Measurements from ENCODE around the gene ANKS1A. TPM values are rescaled to one million over a fixed set of nuclear protein-coding genes. Genes with fewer than 3 reads are reported as not detected.

ANKS1A gene
- total and polyA plus RNA-seq, 2 of the 4 experiments (the other 2 are of a cell fraction), result 7.2 to 7.5 TPM

DNA sequence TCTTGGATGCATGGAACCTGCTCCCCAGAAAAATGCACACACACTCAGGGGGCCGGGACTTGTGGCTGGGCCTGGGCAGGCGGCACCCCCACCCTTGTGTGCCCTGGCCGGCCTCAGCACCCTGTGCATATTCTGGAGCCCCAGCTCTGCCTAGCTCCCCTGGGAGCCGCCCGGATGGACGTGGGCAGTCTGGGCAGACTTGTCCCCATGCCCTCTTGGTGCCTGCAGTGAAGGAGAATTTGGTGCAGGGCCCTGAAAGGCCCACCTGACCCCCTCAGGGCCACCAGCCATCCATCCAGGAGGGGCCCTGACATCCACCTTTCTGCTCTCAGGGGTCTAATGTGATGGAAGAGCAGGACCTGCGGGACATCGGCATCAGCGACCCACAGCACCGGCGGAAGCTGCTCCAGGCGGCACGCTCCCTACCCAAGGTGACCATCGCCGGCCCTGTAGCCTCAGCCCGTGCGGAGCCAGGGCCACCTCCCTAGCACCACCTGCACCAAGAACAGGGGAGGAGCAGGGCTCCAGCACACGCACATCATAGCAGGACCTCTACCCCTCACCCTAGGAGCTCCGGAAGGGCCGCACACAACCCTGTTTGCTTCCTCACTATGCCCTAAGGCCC is 189.3 kb downstream of the ANKS1A start:
- intact Hi-C loops (cut with micrococcal nuclease), result no loop called here
- H3K18ac ChIP-seq (ENCODE audit: low read depth, low read length), result no peak overlapping the region
- in situ Hi-C loops (cut with MboI; ENCODE audit: low sequenced_read_pairs), result no loop called here
- ChIA-PET POLR2A (ENCODE audit: unreplicated experiment) (no interaction called here), CTCF (no interaction called here)
- no peak overlapping the region for H2AK9ac ChIP-seq (replicated peaks; ENCODE audit: low read depth, low read length, poor library complexity)
- no peak overlapping the region for H3K27ac ChIP-seq (ENCODE audit: insufficient read depth, low read length)
- no peaks in the 10 kb centered on the region for H3K79me1 ChIP-seq (ENCODE audit: low read depth in 1 of 2, low read length in 2 of 2)
- H3K9me3 ChIP-seq (ENCODE audit: control insufficient read depth, insufficient read depth, low read length), result no peaks in the 10 kb centered on the region
- peaks cover 24% of the 10 kb centered on the region; the same call in 1 of the 2 replicates for H3K36me3 ChIP-seq (ENCODE audit: control insufficient read depth, insufficient read depth, low read length)
- TF ChIP-seq RFX5 (IDR thresholded peaks at IDR 0.05; ENCODE audit: low read depth, low read length) (no peak), MXI1 (IDR thresholded peaks at IDR 0.05; ENCODE audit: borderline replicate concordance, low read depth, low read length) (no peak), NFE2L2 (IDR thresholded peaks at IDR 0.05; ENCODE audit: low read depth, low read length) (no peak), MAFK (IDR thresholded peaks at IDR 0.05; ENCODE audit: low read depth, low read length) (no peak), BHLHE40 (IDR thresholded peaks at IDR 0.05; ENCODE audit: low read depth, low read length) (no peak), RAD21 (IDR thresholded peaks at IDR 0.05; ENCODE audit: low read length) (no peak), SMC3 (IDR thresholded peaks at IDR 0.05; ENCODE audit: low read depth, low read length) (no peak), POLR2A (IDR thresholded peaks at IDR 0.05; ENCODE audit: low read depth, low read length) (no peak), MAZ (IDR thresholded peaks at IDR 0.05; ENCODE audit: borderline replicate concordance, low read depth, low read length) (no peak), RCOR1 (IDR thresholded peaks at IDR 0.05; ENCODE audit: insufficient replicate concordance, low read length) (no peak)
- TF ChIP-seq, protein P1, sequence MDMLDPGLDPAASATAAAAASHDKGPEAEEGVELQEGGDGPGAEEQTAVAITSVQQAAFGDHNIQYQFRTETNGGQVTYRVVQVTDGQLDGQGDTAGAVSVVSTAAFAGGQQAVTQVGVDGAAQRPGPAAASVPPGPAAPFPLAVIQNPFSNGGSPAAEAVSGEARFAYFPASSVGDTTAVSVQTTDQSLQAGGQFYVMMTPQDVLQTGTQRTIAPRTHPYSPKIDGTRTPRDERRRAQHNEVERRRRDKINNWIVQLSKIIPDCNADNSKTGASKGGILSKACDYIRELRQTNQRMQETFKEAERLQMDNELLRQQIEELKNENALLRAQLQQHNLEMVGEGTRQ (IDR thresholded peaks at IDR 0.05; ENCODE audit: low read depth, low read length), result no peak
- TF ChIP-seq, protein P2, sequence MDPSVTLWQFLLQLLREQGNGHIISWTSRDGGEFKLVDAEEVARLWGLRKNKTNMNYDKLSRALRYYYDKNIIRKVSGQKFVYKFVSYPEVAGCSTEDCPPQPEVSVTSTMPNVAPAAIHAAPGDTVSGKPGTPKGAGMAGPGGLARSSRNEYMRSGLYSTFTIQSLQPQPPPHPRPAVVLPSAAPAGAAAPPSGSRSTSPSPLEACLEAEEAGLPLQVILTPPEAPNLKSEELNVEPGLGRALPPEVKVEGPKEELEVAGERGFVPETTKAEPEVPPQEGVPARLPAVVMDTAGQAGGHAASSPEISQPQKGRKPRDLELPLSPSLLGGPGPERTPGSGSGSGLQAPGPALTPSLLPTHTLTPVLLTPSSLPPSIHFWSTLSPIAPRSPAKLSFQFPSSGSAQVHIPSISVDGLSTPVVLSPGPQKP (IDR thresholded peaks at IDR 0.05; ENCODE audit: borderline replicate concordance, low read depth, low read length), result no peak
- H2BK5ac ChIP-seq (ENCODE audit: low read depth, low read length, poor library complexity, severe bottlenecking), result no peak overlapping the region
- H3K14ac ChIP-seq (replicated peaks; ENCODE audit: low read depth, low read length), result no peak overlapping the region
- no peaks in the 10 kb centered on the region for H3K9me1 ChIP-seq (ENCODE audit: insufficient read depth, low read length)
- H2AK5ac ChIP-seq (ENCODE audit: low read depth, low read length), result no peak overlapping the region
- H3K4ac ChIP-seq (ENCODE audit: low read depth, low read length), result no peak overlapping the region
- ATAC-seq (ENCODE audit: low read depth) (no peak), DNase-seq (no peak)
- no peak overlapping the region for H4K5ac ChIP-seq (ENCODE audit: low read depth, low read length)
- H4K8ac ChIP-seq (ENCODE audit: low read depth in 2 of 2, low read length in 2 of 2), result no peak overlapping the region
- no peak overlapping the region for H3K4me2 ChIP-seq (ENCODE audit: low read depth, low read length)
- no peak overlapping the region for H3K23ac ChIP-seq (ENCODE audit: low read depth, low read length)
- H3K9ac ChIP-seq (ENCODE audit: low read depth, low read length), result no peak overlapping the region
- no peaks in the 10 kb centered on the region for H3K27me3 ChIP-seq (ENCODE audit: control insufficient read depth, insufficient read depth, low read length)
- H2BK20ac ChIP-seq (ENCODE audit: low read depth, low read length), result no peak overlapping the region
- no peaks in the 10 kb centered on the region for H4K20me1 ChIP-seq (ENCODE audit: insufficient read depth, low read length)
- H3K4me1 ChIP-seq (ENCODE audit: control insufficient read depth, insufficient read depth, low read length), result no peaks in the 10 kb centered on the region
- BruUV-seq (replicated peaks), result no TSS peak
- H2BK15ac ChIP-seq (ENCODE audit: low read depth, low read length), result no peak overlapping the region
- H3K56ac ChIP-seq (ENCODE audit: extremely low read depth, insufficient read depth, low read length), result no peak overlapping the region
- WGBS, 2 experiments (ENCODE audit: extremely low coverage in 2 of 2, insufficient read length in 1 of 2), result 95% methylated on average over 7 of the region's 20 CpGs; no CpG with 5 or more reads in 1 of the 2 experiments
- dilution Hi-C loops (cut with HindIII; ENCODE audit: low sequenced_read_pairs, unreplicated experiment), result no loop called here
- no peak overlapping the region for H3K4me3 ChIP-seq (ENCODE audit: insufficient read depth, low read depth, low read length)
- no peak overlapping the region for H2AFZ ChIP-seq (replicated peaks; ENCODE audit: low read length, poor library complexity)
- no peak overlapping the region for H2BK120ac ChIP-seq (ENCODE audit: low read depth, low read length)
- H4K91ac ChIP-seq (ENCODE audit: insufficient read depth, low read depth, low read length), result no peak overlapping the region

All from IMR-90 (cell line).